ENCODE results near the gene SLC2A5.

The SLC2A5 gene

GRCh38 chr1:9039761-9040658, 29.4 kb downstream of the SLC2A5 start:
- H3K9me3 Mint-ChIP-seq = peaks cover 13% of the 10 kb centered on the region
- H3K4me3 Mint-ChIP-seq = no peak overlapping the region
- H3K4me1 Mint-ChIP-seq = no peaks in the 10 kb centered on the region
- H3K27me3 Mint-ChIP-seq (ENCODE audit: low read depth, poor library complexity) = peaks cover 7% of the 10 kb centered on the region
- no peak overlapping the region for H3K27ac Mint-ChIP-seq
- DNase-seq = no peak
- TF ChIP-seq CTCF (IDR thresholded peaks at IDR 0.05) = no peak
- no peaks in the 10 kb centered on the region for H3K36me3 Mint-ChIP-seq (ENCODE audit: low read depth)

GRCh38 chr1:9038881-9039760, 30.3 kb downstream of the SLC2A5 start:
- Mint-ChIP-seq H3K27ac (no peak overlapping the region), H3K27me3 (ENCODE audit: low read depth, poor library complexity) (peaks cover 7% of the 10 kb centered on the region), H3K4me1 (no peaks in the 10 kb centered on the region), H3K4me3 (no peak overlapping the region), H3K9me3 (peaks cover 20% of the 10 kb centered on the region), H3K36me3 (ENCODE audit: low read depth) (no peaks in the 10 kb centered on the region)
- TF ChIP-seq CTCF (IDR thresholded peaks at IDR 0.05) = no peak
- DNase-seq = no peak

GRCh38 chr1:9038338-9038650, 31.1 kb downstream of the SLC2A5 start:
- Mint-ChIP-seq H3K36me3 (ENCODE audit: low read depth) (no peaks in the 10 kb centered on the region), H3K9me3 (peaks cover 20% of the 10 kb centered on the region), H3K27me3 (ENCODE audit: low read depth, poor library complexity) (peaks cover 7% of the 10 kb centered on the region), H3K4me1 (no peaks in the 10 kb centered on the region), H3K27ac (no peak overlapping the region), H3K4me3 (no peak overlapping the region)
- no peak for TF ChIP-seq CTCF (IDR thresholded peaks at IDR 0.05)
- no peak for DNase-seq

GRCh38 chr1:9037476-9038337, 31.7 kb downstream of the SLC2A5 start:
- peaks cover 7% of the 10 kb centered on the region for H3K27me3 Mint-ChIP-seq (ENCODE audit: low read depth, poor library complexity)
- H3K36me3 Mint-ChIP-seq (ENCODE audit: low read depth) = no peaks in the 10 kb centered on the region
- no peak overlapping the region for H3K4me3 Mint-ChIP-seq
- peaks cover 23% of the 10 kb centered on the region for H3K9me3 Mint-ChIP-seq
- no peak for DNase-seq
- H3K27ac Mint-ChIP-seq = no peak overlapping the region
- no peaks in the 10 kb centered on the region for H3K4me1 Mint-ChIP-seq
- TF ChIP-seq CTCF (IDR thresholded peaks at IDR 0.05) = no peak

GRCh38 chr1:9035226-9035625, 34.2 kb downstream of the SLC2A5 start:
- H3K27ac Mint-ChIP-seq = no peak overlapping the region

More at GRCh38 chr1:9035226-9035625, 34.2 kb downstream of the SLC2A5 start:
- Mint-ChIP-seq H3K4me3 (no peak overlapping the region), H3K4me1 (no peaks in the 10 kb centered on the region), H3K36me3 (ENCODE audit: low read depth) (peaks cover 4% of the 10 kb centered on the region), H3K9me3 (peaks cover 38% of the 10 kb centered on the region), H3K27me3 (ENCODE audit: low read depth, poor library complexity) (peaks cover 7% of the 10 kb centered on the region)
- TF ChIP-seq CTCF (IDR thresholded peaks at IDR 0.05) = no peak
- DNase-seq = no peak
